Renal cortex interstitium (tissue), 11 donors: Measurements from ENCODE around the gene MTG1. TPM values are rescaled to one million over a fixed set of nuclear protein-coding genes. Genes with fewer than 3 reads are reported as not detected.
"Not testable (repeated sequence)": the region's sequence is repeated elsewhere in the genome, so short reads cannot be mapped to it uniquely, and the experiment has no call there.

Experiments used
- DNase-seq, 11 donors: peaks; one replicate each; pipeline ENCODE4 v3.0.0-alpha.2; 2013; ENCODE audit warnings: low read depth in 9 of 11, low spot score in 4 of 11; ENCODE audit errors: extremely low read depth in 1 of 11
- polyA plus RNA-seq, 3 donors: library from polyadenylated mRNA; unstranded; fragments of 120-200 nt; gene quantifications; one replicate each; pipeline ENCODE4 v1.2.1, GENCODE V29; 2013; ENCODE audit not compliant: insufficient read length in 3 of 3

Gene MTG1
- polyA plus RNA-seq, 3 donors, result 59.4 to 88.6 (median 67.3) TPM

DNA sequence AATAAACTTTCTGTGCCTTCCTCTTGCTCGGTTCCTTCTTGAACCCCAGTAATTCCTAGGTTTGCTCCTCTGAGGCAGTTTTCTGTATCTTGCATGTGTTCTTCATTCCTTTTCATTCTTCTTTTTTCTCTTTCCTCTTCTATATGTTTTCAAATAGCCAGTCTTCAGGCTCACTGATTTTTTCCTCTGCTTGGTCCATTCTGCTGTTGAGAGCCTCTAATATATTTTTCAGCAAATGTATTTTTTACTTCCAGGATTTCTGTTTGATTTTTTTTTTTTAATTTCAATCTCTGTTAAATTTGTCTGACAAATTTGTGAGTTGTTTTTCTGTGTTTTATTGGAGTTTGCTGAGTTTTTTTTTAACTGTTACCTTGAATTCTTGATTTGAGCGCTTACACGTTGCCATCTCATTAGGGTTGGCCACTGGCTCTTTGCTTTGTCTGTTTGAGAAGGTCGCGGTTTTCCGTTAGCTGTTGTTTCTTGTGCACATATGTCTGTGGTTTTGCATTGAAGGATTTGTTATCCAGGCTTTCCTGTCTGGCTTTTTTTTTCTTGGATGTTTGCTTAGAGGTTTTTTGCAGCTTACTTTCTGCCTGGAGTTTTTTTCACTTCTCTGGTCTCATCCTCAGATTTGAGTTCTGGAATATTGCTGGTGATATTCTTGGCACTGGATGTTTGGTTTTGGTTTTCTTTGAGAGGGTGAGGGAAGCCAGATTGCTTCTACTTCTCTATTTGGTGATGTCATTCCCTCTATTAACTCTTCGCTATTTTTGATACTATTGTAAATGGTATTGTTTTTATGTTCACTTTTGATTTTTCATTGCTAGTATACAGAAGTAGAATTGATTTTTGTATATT, 17.8 kb downstream of the MTG1 start:
- DNase-seq, result no peak

DNA sequence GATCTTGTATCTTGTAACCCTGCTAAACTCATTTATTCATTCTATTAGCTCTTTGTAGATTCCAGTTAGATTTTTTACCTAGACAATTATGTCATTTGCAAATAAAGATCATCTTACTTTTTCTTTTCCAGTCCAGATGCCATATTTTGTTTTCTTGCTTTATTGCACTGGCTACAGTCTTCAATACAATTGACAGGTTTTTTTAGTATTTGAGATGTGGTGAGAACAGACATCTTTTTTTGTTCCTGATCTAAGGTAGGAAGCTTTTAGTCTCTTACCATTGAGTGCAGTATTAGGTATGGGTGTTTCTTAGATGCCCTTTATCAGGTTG, 18.4 kb downstream of the MTG1 start:
- no peak for DNase-seq

DNA sequence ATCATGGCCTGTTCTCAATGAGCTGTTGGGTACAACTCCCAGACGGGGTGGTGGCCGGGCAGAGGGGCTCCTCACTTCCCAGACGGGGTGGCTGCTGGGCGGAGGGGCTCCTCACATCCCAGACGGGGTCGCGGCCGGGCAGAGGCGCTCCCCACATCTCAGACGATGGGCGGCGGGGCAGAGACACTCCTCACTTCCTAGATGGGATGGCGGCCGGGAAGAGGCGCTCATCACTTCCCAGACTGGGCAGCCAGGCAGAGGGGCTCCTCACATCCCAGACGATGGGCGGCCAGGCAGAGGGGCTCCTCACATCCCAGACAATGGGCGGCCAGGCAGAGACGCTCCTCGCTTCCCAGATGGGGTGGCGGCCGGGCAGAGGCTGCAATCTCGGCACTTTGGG, 20.4 kb downstream of the MTG1 start:
- DNase-seq, result not testable (repeated sequence)

DNA sequence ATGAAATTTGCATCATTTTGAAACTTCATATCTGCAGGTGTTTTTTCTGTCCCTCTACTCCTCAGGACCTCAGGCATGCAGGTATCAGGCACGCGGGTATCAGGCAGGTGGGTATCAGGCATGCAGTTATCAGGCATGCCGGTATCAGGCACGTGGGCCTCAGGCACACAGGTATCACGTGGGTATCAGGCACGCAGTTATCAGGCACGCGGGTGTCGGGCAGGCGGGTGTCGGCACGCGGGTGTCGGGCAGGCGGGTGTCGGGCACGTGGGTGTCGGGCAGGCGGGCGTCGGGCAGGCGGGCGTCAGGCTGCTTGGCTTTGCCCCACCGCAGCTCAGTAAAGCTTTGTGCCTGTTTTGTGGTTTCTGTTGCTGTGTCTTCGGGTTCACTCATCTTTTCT, 21.8 kb downstream of the MTG1 start:
- no peak for DNase-seq

DNA sequence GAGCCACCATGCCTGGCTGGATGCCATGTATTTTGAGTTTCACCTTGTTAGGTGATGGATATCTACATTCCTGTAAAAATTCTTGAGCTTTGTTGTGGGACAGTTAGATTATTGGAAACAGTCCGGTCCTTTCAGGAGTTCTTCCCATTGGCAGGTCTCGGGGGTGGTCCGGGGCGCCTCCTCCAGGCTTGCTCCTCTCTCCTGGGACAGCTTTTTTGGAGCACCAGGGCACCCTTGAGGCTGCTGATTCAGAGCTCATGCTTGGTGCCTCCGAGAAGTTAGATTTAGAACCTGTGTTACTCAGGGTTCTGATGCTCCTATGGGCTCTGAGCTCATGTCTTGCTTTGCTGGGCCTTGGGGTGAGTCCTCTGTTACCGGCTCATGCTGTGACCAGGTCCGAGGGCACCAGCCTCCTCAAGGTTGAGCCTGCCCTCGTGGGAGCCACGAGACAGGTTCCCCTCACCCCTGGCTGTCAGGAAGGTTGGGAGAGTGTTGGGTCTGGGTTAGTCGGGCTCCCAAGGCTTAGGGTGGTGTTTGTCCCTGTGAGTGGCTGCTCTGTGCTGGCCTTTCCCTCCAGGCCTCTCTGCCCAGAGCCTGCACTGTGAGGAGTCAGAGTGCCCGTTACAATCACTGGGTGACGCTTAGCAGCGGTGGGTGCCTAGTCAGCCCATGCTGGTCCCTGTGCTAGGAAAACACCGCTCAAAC, 24.5 kb downstream of the MTG1 start:
- DNase-seq, result no peak

DNA sequence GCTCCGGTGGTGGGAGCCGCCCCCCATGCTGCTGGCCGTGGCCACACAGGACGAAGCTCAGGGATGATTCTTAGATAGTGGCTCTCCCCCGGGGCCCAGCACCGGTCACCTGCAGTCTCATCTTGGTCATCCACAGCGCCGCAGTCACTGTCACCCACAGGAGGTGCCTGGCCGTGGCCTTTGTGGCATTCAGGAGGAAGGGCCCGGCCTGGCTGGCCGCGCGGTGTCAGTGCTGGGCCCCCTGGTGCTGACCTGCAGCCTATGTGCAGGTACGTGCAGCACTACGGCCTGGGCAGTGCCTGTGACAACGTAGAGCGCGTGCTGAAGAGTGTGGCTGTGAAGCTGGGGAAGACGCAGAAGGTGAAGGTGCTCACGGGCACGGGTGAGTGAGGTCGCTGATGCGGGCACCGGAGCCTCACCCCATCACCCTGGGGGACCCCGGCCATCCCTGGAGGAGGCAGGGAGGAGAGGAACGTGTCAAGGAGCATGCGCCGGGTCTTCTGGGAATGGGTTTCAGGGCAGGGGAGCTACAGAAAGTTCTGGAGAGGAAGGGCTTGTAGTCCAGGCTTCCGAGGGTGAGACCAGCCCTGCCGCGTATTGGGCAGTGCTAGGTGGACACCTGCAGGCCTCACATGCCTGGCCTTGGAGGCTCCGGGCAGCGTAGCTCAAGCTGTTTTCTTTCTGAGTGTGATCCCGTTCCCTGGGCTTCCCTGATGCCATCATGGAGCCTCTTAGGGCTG, 25.4 kb downstream of the MTG1 start:
- no peak for DNase-seq

DNA sequence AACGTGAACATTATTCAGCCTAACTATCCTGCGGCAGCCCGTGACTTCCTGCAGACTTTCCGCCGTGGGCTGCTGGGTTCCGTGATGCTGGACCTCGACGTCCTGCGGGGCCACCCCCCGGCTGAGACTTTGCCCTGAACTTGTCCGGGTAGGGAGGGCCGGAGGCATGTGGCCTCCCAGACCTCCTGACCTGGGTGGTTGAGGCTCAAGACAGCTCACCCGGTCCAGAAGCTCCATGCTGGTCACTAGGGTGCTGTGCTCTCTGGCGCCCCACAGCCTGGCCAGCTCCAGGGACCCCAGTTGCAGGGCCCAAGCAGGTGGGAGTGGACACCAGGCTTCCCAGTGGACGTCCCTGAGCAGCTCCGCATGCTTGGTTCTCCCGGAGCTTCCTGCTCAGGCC, 26.1 kb downstream of the MTG1 start:
- DNase-seq, result no peak

DNA sequence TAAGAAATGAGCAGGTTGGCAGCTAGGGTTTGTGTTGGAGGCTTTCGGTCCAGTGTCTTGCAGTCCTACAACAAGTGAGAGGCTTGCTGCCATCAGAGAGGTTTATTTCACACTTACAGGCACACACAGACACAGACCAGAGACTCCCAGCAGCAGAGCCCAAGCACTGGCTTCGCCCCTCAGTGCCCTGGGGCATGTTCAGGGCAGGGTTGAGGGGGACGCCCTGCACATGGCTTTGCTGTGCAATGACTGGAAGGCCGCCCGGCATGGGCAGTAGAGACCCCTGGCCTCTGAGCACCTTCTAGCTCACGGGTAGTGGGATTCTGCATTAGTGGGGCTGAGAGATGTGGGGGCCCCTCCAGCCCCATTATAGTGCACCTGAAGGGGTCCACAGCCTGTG, 26.6 kb downstream of the MTG1 start:
- DNase-seq, result no peak

DNA sequence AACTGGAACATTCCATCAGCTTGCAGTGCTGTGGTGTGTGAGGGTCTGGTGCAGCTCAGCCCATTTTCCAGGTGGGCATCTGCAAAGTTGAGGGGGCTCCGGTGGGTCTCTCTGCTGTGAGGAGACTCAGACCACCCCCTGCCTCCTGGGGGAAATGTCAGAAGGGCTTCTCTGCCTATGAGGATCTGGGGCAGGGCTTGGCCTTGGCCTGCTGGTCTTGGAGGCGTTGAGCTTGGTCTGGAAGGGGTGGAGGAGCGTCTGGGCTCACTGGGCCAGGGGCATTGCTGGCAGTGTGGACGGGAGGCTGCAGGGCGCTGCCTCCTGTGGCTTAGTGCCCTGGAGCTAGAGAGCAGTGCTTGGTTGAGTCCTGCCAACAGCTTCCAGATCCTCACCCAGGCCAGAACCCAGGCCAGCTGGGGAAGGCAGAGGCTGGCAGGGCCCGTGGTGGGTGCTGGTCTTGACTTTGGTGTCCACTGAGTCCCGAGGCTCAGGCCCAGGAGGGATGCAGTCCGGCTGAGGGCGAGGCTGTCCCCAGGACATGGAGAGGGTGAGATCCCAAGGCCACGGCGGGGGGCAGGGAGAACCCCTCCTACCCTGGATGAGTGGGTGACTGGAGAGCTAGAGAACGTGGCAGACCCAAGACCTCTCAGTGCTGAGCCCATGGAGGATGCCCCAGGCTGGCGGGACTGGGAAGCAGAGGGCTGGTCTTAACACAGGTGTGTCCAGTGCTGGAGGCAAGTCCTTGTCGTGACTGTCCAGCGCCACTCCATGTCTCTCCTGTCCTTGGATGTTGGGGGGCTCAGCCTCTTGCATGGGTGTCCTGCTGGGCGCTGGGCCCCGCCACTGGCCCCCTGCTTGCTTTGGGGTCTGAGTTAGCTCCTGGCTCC, 27.6 kb downstream of the MTG1 start:
- no peak for DNase-seq

DNA sequence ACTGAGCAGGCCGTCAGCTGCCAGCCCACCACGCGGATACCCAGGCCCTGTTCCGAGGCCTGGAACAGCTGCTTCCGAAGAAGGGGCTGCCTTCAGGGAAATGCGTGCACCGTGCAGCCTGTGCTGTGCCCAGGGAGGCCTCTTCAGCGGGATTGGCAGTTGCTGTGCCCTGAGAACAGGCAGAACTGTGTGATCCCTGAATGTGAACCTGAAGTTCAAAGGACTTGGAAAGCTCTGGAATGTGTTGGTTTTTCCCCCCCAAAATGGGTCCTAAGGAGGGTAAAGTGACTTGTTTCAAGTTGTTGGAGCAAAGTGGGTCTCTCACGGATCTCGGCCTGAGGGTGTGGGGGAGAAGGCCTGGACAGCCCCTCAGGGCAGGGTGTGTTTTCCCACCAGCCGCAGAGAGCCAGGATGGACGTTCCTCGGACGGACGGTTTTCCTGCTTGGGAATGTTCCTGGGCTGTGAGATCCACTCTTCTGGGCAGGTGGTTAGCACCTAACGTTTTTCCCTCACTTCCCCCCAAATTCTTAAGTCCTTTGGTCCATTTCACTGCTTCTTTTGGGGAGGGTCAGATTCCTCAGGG, 28.4 kb downstream of the MTG1 start:
- no peak for DNase-seq

DNA sequence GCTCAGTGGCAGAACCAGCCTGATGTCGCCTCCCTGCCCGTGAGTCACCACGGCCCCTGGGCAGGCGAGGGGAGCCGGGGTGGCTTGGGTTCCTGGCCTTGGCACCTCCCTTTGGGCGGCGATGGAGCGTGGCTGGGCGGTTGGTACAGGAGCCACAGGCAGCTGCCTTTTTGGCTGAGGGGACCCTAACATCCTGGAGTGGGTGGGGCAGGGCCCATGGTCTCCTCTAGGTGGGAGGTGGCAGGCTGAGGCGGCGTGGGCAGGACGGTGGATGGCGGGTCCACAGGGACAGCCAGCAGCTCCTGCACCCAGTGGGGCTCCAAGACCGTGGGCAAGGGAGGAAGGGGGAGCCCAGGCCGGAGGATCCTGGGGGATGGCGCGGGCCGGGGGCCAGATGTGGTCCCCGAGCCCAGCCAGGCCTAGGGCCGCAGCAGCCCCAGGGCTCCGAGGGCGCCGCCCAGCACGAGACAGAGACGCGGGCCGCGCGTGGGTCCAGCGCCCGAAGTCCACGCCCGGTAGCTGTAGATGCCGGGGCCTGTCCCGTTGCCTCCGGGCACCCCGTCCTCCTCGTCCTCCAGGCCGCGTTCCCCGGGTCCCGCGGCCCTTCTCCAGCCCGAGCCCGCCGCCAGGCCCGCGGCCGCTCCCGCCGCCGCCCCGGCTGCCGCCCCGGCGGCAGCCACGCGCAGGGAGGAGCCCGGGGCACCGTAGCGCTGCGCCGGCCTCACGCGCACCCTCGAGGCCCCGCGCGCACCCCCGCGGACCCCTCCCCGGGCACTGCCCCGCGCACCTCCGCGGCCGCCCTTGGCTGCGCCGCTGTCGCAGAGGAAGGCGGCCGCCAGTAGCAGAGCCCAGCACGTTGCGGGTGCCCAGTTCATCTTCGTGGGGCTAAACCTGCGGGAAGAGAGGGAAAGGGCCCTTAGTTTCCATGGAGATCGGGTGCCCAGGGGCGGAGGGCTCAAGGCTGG, 29.1 kb downstream of the MTG1 start:
- DNase-seq, result peak in 1 of 11 donors; percentile 13

DNA sequence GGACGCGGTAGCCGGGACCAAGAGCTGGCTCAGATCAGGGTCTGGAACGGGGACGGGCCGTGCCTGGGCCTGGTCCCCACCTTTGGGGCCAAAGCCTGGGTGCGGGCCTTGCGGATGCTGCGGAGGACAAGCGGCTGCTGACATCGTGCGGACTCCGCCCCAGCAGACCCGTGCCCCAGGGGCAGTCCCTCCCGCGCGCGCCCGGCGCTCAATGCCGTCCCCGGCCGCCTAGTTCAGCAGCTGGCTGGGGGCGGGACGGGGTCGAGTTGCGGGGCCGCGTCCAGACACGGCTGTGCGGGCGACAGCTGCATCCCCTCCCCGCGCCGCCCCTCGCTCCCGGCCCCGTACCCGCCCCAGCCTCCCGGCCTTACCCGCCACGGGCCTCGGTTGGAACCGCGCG, 30.1 kb downstream of the MTG1 start:
- not testable (repeated sequence) for DNase-seq

DNA sequence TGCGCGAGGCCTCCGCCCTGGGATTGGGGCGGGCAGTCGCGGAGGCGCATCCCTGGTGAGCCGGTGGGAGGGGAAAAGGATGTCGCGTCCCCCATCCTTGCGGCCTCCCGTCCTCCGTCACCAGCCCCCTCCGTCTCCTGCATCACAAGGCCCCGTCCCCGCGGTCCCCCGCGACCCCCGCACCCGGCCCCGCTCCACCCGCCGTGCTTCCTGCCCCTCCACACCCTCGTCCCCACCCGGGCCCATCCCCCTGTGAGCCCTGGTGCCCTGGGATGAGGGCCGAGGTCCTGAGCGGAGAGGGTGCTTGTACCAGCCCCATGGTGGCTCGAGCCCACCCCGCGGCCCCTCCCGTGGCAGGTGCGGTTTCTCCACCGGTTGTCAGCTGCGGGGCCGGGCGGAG, 30.6 kb downstream of the MTG1 start, which contains the start of gene SPRN:
SPRN (minus strand) TSS at position 25 of the 400 bp plus-strand sequence. CDS start 944 bp downstream, outside the sequence.
- not testable (repeated sequence) for DNase-seq

DNA sequence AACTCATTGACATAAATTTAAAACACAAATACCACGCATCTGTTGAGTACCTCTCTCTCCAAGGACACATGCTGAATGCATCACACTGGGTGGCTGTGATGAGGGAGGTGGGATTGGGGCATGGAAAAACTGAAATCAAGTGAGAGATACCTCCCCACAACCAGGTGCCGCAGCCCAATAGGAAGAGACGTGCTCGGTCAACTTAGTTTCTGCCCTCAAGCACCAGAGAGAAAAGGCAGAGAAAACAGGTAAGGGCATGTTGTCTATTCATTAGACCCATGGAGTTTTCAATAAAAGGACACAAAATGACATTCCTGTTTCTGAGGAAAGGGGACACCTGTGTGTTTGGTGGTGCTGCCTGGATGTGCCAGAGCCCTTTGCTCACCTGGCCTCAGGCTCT, 35.6 kb downstream of the MTG1 start:
- DNase-seq, result not testable (repeated sequence)

DNA sequence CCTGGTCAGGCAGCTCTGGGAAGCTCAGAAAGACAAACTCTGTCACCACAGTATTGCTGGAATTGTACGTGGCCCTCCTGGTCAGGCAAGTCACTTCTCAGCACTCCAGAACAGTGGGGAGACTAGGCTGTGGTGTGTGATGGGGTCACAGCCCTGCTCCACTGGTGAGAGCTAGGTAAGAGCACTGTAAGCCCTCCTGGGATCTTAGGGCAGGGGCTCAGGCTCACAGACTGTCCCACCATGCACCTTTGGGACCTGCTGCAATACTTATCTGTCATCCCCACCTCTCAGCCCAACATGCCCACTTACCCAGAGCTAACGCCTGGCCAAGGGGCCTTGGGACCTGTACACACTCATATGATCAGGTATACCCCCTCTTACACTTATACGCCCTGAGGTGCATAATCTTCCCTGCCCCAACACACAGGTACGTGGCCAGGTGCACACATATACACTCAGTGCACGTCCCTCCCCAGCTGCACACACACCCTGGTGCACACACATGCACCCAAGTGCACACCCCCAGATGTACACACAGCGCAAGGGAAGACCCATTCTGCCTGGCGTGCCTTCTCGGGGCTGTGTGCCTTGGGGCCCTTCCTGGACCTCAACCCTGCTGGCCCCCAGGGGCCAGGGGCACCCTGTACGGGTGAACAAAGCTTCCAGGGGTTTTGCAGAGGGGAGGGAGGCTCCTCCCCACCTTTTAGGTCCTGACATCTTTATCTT, 38.1 kb downstream of the MTG1 start:
- not testable (repeated sequence) for DNase-seq

DNA sequence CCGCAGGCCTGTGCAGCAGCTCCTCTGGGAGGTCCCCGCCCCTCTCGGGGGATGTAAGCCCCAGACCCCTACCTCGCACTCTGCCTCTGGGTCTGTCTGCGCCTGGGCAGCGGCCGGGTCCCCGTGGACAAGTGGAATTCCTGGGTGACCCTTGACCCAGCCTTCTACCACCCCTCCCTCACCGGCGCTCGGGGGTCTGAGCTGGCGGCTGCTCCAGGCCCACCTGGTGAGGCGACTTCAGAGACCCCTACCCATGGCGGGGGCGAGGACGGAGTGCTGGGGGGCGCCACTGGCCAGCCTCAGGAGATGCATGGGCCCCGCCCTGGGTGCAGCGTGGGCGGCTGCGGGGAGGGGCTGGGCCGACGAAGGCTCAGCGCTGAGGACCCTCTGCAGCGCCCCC, 38.8 kb downstream of the MTG1 start:
- DNase-seq, result not testable (repeated sequence)
